ENCODE data around the gene NR6A1.
"Not testable (repeated sequence)": the region's sequence is repeated elsewhere in the genome, so short reads cannot be mapped to it uniquely, and the experiment has no call there.

The NR6A1 gene

DNA sequence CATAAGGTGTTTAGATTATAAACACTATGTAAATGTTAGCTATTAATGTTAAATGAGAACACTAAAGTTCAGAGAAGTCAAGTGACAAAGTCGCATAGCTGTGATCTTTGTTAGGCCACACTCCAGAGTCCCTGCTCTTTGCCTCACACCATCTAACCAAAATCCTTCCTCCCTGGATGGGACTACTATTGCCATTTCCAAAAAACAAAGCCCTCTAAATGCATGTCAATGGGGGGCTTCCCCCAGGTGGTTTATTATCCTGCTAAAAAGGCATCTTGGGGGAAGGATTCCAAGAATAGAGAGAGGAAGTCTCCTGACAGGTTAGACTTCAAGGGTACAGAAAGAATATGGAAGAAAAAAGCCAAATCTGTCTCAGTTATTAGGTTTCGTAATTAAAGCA is 10.4 kb downstream of the NR6A1 start:
- DNase-seq (ENCODE audit: low read depth in 2 of 2) = no peak

DNA sequence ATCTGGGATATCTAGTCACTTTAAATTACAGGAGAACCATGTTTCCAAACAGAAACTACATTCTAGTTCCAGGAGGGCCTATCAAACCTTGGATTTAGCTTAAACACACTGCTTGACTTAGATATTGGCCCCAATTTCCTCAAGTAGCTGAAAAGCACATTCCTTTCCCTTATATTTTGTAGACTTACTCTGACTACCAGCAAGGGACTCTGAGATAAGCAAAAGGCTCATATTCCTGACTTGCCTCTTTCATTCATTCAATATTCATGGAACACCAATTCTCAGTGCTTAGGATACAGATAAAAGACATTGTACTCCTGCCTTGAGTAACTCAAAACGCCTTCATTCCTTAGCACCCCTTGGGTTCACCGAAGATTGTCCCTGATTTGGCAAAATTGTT is 11.8 kb downstream of the NR6A1 start:
- DNase-seq (ENCODE audit: low read depth in 2 of 2) = no peak

DNA sequence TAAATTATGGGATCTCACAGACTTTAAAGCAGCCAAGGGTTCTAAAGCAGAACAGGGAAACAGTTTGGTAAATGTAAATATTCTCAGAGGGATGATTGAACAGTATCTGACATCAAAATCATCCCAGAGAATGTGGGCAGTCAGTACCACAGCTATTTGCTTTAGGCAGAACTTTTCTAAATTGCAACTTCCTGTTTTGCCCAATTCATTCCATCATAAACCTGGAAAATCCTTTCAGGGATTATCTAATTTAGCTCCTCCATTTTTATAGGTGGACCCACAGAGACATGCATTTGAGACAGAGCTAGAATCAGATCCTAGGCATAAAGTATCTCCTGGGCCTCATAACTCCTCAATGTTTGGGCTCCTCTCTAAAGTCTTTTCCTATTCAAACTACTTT is 12.4 kb downstream of the NR6A1 start:
- DNase-seq (ENCODE audit: low read depth in 2 of 2) = no peak

DNA sequence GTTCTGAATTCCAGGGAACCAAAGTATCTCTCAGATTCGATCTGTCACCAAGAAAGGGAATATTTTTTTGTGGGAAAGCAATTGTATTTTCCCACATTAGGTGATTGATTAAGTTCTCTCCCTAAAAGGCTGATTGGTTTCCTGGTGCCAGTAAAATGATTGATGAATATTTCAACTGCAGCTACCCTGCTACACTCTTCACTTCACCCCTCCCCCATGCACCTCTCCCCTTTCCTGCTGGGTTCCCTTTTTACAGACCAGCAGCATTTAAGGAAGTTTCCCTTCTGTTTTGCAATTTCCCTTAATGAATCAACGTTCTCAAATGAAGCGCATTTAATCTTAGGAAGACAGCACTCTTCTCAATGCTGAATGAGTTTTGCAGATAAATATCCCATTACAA is 13.1 kb downstream of the NR6A1 start:
- DNase-seq (ENCODE audit: low read depth in 2 of 2) = no peak

DNA sequence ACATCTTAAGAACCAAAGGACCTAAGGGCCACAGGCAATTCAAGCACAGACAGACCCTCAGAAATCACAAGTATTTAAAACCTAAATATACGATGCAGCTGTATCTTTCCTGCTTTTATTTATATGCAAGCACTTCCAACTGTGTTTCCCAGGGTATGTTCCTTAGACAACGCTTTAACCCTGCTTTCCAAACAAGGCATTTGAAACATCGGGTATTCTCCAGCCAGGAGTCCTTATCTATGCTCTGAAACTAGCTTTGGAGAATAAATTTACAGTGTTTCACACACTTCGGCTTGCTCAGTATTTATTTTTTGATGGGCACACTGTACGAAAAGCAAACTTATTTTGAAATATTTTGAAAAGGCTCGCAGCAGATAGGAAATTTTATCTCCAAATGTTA is 13.5 kb downstream of the NR6A1 start:
- DNase-seq (ENCODE audit: low read depth in 2 of 2) = no peak

DNA sequence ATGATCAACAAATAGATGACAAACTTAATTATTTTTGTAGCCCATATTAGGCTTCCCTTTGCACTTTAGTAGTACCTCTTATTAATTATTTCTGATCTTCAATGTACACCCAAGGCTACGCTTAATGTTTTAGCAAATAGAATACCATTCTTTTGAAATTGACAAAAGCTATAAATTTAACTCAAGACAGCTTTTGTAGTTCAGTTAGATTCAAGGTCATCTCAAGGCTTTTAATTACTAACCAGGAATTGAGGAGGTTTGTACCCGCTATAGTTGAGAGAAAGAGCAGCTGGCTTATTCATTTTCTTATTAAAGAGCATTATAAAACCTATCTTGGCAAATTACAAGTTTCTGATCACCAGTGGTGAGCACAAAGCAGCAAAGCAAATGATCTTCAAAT is 15.1 kb downstream of the NR6A1 start:
- no peak for DNase-seq (ENCODE audit: low read depth in 2 of 2)

DNA sequence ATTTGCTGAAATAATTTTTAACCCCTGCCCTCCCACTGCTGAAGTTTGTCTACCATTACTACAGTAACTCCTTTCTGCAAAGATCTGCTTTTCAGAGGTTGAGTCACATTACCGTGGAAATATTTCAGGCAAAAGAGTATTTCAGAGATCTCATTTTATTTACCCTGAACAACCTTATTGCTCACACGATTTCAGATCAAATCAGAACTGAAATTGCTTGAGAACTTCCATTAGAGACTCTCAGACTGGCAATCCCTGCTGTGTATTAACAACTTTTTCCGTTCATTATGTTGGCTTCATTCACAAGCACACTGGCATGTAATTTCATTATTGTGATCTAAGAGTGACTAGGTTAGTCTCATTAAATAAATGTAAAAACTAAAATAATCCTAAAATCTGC is 16.1 kb downstream of the NR6A1 start:
- DNase-seq (ENCODE audit: low read depth in 2 of 2) = no peak

DNA sequence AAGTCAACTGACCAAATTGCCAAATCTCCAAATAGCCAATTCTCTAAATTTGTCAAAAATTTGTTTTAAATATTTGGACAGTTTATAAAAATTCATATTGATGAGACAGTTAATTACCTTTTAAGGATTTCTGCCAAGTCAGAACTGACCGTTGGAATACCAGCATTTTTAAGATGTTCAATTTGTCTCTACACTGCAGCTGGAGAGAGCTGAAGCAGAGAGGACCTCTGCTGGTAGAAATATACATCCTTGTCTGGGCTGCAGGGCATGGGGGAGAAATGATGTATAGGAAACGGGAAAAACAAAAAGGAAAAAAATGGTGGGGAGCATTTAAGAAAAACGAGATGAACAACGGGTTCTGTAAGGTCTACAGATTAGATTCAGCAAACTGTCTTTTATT is 16.8 kb downstream of the NR6A1 start:
- DNase-seq (ENCODE audit: low read depth in 2 of 2) = no peak

DNA sequence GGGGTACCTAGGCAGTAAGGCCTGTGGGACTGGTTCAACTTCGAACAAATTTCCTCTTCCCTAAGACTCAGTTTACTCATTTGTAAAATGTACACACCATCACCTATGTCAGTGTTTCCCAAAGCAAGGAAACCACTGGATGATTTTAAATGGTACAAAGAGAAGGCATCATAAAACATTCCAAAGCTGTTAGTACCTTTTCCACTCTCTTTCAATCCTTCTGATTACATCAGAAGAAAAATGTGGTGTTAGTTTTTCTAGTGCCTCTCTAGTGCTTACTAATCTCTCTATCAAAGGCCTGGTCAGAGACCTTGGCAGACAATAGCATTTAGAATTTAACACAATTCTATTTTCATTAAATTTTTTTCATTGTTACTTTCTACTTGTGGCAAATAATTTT is 18.1 kb downstream of the NR6A1 start:
- no peak for DNase-seq (ENCODE audit: low read depth in 2 of 2)

DNA sequence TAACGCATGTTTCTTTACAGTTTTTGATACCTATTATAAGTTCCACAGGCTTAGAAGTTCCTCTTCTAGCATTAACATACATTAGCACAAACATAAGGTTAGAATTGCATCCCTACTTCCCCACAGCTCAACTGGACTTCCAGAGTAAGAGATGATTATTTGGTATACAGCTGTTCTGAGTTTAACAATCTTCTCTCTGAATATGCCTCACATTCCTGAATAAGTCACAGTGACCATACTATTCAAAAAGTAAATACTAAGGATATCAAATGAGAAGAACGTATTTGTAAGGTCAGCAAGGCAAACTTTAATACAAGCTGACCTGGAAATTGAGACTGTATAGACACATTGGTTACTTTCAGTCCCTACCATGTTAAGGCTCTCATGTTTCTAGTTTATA is 21.3 kb downstream of the NR6A1 start:
- DNase-seq (ENCODE audit: low read depth in 2 of 2) = no peak

DNA sequence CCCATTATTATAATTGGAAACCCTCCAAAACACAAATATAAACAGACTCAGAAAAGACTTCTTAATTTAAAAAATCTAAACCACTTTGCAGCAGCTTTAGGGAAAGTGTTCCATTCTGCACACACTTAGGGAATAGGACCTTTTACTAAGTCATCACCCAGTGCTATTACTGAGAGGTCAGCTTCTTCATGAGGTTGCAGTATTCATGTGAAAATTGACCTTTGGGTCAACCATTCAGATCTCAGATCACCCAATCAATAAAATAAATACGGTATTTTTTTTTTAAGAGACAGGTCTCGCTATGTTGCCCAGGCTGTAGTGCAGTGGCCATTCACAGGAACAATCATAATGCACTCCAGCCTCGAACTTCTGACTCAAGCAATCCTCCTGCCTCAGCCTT is 21.8 kb downstream of the NR6A1 start:
- DNase-seq (ENCODE audit: low read depth in 2 of 2) = no peak

DNA sequence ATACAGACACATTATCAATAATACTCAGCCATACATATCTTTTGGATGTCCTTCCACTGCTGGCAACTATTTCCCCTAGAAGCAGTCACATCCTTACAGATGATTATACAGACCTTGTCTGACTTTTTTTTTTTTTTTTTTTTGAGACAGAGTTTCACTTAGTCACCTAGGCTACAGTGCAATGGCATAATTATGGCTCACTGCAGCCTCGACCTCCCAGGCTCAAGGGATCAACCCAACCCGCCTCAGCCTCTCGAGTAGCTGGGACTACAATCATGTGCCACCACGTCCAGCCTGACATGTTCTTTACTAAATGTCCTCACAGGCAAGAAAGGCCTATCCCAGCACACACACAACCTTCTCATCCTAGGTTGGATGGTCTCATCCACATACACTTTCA is 24.0 kb downstream of the NR6A1 start:
- DNase-seq (ENCODE audit: low read depth in 2 of 2) = no peak

DNA sequence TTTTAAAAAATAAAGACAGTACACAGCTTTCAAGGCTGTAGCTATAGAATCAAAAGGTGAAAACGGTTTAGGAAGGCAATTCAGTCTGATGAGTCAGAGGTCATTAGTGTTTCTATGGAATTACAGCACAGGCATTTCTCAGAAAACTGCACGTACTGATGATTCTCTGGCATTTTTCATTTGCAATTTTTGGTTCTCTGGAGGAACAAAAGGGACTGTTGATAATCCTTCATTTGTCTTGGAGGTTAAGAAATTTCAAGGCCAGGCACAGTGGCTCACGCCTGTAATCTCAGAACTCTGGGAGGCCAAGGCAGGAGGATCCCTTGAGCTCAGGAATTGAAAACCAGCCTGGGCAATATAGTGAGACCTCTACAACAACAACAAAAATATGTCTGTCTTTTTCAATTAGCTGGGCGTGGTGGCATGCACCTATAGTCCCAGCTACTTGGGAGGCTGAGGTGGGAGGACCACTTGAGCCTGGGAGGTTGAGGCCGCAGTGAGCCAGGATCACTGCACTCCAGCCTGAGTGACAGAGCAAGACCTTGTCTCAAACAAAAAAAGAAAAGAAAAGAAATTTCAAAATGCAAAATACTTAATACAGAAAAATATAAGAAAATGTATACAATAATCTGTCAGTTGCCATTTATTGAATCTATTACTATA is 27.3 kb downstream of the NR6A1 start:
- DNase-seq (ENCODE audit: low read depth in 2 of 2) = no peak

DNA sequence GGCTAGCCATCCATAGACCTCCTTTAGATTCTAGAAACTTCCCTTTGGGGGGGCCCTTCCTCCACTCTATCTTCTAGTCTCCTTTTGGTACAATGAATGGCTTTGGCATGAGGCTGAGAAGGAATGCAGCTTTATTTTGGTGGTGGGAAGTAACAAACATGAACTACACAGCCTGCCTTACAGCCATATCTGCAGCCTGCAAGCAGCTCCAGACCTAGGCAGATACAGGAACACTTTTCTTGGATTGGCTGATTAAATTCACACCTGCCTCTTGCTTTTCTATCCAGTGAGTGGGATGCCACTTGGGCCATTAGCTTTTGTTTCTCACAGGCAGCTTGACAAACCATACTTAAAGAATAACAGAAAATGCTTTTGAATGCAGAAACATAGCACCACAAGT is 28.2 kb downstream of the NR6A1 start:
- no peak for DNase-seq (ENCODE audit: low read depth in 2 of 2)

DNA sequence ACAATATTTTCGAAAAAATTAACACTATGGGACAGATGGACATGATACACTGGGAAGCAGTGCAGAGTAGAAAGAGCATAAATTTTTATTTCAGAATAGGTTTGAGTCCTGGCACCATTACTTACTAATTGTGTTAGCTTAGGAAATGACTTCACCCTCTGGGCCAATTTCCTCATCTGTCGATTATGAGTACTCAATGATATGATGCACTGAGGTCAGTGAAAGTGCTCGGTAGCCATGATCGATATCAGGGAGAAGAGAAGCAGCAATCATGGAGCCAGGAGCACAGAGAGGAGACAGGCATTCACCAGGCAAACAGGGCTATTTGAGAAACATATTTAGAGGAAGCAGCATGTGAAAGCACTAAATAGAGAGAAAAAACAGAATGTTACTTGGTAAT is 29.4 kb downstream of the NR6A1 start:
- DNase-seq (ENCODE audit: low read depth in 2 of 2) = no peak

DNA sequence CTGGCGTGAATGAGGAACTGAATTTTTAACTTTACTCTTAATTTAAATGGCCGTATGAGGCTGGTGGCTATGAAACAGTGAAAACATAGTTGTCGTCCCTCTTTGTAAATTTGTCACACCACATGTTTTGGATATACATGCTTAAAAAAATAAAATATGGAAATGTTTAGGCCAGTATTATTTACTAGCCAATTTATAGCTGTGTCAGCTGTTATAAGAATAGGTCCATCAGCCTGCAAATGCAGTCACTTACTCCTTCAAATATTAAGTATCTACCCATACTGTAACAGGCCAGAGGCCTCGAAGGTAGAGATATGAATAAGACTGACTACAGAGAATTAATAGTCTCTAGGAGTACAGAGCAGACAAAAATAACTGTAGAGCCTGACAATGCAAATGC is 30.0 kb downstream of the NR6A1 start:
- no peak for DNase-seq (ENCODE audit: low read depth in 2 of 2)

DNA sequence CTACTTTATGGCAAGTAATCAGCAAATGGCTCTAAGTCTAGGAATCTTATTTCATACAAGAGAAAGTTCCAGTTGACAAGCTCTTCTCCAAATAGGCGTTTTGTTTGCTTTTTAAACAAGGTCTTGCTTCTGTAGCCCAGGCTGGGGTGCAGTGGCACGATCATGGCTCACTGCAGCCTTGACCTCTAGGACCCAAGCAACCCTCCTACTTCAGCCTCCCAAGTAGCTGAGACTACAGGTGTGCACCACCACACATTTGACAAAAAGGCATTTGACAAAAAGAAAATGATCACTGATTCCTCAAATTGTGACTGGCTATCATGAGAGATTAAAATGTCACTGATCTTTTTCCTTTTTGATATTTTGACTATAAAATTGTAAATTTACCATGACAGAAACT is 31.8 kb downstream of the NR6A1 start:
- no peak for DNase-seq (ENCODE audit: low read depth in 2 of 2)

DNA sequence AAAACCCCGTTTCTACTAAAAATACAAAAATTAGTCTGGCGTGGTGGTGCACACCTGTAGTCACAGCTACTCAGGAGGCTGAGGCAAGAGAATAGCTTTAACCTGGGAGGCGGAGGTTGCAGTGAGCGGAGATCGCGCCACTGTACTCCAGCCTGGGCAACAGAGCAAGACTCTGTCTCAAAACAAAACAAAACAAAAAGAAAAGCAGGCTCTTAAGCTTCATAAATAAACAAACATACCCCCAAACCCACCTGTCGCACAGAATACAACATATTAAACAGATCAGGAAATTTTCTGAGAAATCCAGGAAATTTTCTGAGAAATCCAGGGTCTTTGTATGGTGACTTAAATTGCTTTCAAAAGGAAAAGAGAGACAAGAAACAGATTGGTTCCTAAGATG is 33.0 kb downstream of the NR6A1 start:
- DNase-seq (ENCODE audit: low read depth in 2 of 2) = not testable (repeated sequence)

DNA sequence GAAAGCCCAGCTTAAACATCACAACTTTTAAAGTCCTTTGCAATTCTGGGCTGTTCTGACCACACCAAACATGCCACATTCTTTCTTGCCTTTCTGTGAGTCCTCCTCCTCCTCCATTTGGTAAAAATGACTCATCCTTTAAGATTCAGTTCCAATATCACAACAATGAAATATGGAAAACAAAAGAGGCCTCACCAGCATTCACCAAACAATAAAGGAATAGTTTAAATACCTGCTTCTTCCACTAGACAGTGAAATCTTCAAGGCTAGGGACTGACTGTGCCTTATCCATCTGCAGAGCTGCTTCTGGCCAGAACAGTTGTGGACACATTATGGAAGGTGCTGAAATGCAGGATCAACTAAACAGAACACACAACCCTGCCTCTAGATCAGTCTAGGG is 36.0 kb downstream of the NR6A1 start:
- DNase-seq (ENCODE audit: low read depth in 2 of 2) = no peak

DNA sequence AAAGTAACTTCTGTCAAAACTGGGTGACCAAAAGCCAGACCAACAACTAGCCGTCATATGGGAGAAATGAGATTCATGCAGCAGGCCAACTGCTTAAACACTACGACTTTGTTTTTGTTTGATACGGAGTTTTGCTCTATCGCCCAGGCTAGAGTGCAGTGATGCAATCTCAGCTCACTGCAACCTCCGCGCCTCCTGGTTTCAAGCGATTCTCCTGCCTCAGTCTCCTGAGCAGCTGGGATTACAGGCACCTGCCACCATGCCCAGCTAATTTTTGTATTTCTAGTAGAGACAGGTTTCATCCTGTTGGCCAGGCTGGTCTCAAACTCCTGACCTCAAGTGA is 36.4 kb downstream of the NR6A1 start:
- not testable (repeated sequence) for DNase-seq (ENCODE audit: low read depth in 2 of 2)

DNA sequence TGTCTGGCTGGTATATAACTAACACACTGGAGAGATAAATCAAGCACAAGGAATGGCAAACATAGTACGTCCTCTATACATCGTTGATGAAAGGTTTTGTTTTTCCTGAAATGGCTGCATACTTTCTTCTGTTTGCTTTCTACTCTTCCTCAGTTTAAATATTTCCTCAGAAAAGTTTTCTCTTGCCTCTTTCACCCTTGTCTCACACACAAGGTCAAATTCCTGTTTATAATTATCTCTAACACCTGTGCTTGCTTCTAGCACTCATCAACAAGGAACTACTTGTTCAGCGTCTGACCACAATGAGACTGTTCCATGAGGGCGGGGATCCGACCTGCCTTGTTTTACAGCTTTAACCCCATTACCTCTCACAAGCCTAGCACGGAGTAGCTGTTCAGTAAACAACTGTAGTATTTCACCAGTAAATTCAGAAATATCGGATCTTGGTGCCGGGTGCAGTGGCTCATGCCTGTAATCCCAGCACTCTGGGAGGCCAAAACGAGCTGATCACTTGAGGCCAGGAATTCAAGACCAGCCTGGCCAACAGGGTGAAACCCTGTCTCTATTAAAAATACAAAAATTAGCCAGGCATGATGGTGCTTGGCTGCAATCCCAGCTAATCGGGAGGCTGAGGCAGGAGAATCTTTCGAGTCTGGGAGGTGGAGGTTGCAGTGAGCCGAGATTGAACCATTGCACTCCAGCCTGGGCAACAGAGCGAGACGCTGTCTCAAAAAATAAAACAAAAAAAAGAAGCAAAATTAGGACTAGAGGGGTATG is 37.0 kb downstream of the NR6A1 start:
- DNase-seq (ENCODE audit: low read depth in 2 of 2) = no peak

DNA sequence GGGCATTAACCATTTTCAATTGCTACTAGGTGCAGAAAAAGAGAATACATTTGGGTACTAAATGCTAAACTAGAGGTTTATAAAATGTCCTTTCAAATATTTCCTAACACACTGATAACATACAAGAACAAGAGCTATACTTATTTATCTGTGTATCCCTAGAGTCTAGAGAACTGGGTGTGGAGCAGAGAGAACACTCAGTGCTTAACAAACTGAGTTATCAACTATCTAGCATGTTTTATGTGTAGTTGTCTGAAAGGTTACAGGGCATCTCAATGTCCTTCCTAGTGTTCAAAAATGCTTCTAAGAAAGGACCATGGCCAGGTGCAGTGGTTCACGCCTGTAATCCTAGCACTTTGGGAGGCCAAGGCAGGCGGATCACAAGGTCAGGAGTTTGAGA is 40.3 kb downstream of the NR6A1 start:
- no peak for DNase-seq (ENCODE audit: low read depth in 2 of 2)

DNA sequence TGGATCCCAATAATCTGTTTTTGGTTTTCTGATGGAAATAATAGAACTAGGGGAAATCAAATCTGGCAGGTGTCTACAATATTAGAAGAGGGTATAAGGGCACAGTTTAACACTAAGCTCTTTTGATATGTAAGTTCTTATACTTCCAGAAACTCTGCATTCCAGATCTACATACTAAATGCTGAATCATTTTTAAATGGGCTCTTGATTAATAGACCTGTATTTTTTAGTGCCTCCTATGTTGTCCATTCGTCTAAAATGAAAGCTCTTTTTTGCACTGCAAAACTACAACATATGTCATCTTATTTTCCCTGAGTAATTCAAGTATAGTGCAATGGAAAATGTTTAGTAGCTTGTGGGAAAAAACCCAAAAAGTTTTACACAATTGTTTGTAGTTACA is 44.2 kb downstream of the NR6A1 start:
- DNase-seq (ENCODE audit: low read depth in 2 of 2) = no peak

DNA sequence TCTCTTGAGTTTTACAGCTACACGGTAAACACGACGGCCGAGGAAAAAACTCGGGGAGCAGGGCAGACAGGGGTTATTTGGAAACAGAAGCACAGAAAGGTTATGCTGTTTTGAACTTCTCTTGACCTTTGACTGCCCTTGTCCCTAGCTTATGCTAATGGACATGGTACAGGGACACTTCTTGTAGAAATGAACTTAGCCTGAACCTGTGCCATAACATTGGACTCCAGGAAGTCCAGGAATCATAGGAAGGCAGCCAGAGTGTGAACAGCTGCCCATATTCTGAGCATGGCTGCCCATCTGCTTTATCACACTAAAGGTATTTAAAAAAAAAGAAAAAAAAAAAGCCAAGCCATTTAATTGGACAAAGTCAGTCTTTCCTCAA is 46.1 kb downstream of the NR6A1 start:
- DNase-seq (ENCODE audit: low read depth in 2 of 2) = no peak
